Limb (tissue), 2 donors: Measurements from ENCODE around the gene HUS1.
"Not testable (repeated sequence)": the region's sequence is repeated elsewhere in the genome, so short reads cannot be mapped to it uniquely, and the experiment has no call there.

Source experiments
- DNase-seq, 2 donors: peaks; one replicate each; pipeline ENCODE4 v3.0.0-alpha.2; 2016; ENCODE audit errors: extremely low spot score in 2 of 2

The HUS1 gene

DNA sequence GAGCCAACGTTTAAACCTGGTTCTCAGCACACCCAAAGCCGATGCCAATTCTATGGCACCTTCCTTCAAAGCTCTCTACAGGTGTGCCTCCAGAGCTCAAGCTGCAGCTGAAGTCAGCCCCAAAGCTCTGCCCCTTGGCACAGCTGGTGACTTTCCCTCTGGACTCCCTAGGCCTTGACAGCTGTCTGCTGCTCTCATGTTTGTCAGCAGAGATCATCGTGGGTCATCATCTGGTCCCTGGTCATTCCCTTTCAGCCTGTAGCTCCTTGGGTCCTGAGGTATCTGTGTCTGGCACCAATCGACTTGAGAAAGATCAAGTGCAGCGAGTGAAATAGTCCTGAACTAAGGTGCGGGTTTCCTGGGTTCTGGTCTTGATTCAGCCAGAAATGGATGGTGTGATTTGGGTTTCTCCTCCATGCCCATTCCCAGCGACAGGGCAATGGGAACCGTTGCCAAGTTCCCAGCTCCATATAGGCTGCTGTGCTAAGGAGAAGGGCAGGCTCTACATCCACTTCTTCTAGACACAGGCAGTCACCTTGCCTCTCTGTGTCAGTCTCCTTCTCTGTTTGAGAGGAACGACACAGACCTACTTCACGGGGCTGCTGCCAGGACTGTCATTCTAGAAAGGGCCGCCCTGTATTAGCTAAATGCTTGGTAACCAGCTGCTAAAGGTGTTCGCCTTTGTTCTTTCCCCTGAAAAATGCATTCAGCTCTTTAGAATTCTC, 34.7 kb downstream of the HUS1 start:
- DNase-seq, result no peak

DNA sequence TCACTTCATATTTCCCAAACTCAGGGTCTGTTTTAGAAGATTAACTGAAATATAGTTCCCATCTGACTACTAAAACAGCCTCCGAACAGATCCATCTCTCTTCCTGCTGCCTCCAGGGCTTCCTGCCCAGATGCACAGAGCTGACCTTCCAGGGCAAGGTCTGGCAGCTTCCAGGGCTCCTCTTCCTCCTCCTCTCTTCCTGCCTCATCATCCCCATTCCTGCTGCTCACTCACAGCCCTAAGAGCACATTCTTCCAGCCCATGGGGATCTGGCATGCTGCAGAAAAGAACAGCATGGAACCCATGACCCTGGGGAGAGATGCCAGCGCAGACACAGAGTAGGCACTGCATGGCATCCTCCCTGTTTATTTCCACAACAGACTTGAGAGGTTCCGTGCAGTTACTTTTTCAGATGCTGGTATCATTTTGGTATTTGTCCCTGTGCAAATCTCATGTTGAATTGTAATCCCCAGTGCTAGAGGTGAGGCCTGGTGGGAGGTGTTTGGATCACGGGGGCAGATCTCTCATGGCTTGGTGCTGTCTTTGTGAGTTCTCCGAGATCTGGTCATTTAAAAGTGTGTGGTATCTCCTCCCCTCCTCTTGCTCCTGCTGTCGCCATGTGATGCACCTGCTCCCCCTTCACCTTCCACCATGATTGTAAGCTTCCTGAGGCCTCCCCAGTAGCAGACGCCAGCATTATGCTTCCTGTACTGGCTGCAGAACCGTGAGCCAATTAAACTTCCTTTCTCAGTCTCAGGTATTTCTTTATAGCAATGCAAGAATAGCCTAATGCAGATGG, 35.5 kb downstream of the HUS1 start:
- no peak for DNase-seq

DNA sequence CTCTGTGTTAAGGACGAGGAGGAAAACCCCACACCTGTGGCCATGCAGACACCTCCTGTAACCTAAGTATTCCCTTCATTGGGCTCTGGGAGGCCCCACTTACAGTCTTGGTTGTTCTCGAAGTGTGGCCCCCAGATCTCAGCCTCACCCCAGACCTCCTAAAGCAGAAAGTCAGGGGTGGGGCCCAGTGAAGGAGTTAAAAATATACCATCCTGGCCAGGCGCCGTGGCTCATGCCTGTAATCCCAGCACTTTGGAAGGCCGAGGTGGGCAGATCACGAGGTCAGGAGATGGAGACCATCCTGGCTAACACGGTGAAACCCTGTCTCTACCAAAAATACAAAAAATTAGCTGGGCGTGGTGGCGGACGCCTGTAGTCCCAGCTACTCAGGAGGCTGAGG, 36.8 kb downstream of the HUS1 start:
- not testable (repeated sequence) for DNase-seq

DNA sequence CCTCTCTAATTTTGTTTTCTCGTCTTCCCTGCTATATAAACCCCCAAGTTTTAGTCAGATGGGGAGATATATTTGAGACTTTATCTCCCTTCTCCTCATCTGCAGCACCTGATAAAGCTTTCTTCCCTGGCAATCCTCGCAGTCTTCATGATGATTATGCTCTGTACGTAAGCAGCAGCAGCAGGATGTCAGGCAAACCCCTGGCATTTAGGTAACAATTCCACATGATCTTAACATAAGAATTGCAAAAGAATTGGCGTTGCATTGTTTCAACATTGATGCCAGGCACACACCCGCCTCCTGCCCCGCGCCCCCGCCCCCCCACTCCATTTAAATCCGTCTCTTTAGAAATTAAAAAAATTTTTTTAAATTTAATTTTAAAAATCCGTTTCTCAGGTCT, 37.3 kb downstream of the HUS1 start:
- no peak for DNase-seq

DNA sequence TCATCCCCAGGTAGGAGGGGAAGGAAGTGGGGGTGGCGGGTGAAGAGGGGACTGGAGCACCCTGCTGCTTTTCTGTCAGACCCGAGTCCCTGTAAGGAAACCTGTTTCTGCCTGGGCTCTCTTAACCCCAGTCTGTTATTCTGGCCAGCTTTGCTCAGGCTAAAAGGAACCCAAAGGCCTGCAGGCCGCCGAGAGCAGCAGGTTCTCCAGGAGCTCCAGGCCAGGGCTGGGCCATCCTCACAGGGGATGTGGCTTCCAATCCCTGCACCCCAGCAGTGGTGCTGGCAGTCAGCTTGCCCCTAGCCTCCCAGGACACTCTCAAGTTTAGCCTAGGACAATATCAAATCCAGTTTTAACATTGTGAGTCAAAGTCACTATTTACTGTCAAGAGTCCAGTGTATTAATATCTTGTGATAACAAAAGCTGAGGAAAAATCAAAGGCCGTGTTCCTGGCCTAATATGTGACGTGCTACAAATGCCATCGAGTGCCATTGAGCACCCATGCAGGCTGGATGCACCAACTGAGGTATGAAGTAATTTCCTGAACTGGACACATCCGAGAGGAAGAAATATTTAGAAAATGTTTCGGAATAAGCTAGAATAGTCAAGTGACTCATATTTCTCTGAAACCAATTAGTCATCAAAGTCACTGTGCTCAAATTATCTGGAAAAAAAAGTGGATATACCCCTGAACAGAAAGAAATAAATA, 38.1 kb downstream of the HUS1 start:
- DNase-seq, result no peak

DNA sequence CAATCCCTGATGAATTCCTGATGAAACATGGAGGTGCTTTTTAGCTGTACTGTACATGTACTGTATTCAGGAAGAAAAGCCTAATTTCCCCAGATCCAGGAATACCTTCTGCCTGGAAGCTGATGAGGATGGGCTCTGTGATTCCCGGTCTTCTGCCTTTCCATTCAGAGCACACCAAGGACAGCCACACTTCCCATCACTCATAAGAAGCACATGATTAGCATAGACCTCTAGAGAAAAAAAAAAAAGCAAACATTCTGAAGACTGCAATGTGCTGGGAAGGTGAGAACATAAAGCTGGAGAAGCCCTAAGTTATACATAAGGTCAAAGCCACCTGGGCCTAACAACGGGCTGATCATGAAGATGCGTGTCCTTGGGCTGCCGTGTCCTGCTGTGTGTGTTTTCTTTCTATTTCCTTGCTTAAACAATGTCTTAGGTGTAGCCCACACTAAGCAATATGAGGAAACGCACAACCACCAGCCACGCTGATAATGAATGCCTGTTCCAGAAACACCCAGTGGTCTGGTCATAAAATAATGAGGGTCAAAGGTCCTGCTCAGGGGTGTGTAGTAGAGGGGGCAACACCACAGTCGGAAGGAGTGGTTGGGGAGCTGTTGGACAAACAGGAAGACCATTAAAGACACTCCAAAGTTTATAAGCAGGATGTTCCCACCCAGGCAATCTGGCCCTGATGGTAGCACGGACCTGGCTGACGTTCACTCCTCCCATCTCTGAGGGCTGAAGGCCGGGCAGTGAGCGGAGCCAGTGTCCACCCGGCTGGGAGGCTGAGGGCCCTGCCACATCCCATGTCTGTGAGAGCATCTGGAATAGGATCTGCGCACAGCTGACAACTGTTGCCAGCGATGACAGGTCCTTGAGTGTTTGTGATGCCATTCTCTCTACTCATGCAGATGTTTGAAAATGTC, 39.1 kb downstream of the HUS1 start:
- DNase-seq, result no peak

DNA sequence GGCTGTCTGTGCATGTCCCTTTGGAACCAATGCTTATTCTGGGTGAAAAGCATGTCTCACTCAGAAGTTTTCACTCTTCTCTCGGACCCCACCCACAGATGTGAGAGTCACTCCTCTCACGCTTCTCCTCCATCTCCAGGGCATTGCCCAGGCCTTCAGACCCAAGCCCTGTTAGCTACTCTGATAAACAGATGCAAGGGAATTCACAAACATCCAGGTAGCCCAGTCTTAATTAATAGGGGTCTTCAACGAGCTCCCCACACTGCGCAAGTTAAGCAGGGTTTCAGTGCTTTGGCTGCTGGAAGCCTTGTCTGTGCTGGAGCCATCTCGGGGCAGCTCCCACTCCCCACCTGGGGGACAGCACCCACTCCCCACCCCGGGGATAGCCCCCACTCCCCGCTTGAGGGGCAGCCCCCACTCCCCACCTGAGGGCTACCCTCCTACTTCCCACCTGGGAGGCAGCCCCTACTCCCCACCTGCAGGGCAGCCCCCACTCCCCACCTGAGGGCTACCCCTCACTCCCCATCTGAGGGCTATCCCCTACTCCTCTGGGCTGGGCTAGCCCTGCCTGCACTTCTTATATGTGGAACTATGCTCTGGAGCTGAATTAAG, 39.9 kb downstream of the HUS1 start:
- DNase-seq, result no peak

DNA sequence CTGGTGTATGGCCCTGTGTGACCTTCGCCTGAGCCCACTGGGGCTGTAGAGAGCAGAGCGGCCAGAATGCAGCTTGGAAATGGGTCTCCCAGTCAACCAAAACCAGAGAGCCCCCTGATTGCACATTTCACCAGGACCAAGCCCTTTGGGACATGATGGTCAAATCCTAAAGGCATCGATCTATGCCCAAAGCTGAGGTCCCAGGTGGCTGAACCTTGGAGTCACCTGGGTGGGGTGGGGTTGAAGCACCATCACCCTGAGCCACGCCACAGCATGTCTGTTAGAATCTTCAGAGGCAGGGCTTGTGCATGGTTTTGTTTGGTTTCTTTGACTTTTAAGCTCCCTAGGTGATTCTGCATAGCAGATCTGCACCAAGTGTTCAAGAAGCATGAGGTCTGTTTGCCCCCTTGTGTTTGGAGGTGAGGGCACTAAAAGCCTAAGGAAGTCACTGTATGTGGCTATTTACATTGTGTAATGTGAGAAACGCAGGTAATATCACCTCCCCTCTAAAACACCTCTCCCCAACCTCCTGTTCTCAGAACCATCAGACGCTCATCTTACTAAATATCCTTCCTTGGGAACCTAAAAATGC, 40.7 kb downstream of the HUS1 start:
- DNase-seq, result no peak

DNA sequence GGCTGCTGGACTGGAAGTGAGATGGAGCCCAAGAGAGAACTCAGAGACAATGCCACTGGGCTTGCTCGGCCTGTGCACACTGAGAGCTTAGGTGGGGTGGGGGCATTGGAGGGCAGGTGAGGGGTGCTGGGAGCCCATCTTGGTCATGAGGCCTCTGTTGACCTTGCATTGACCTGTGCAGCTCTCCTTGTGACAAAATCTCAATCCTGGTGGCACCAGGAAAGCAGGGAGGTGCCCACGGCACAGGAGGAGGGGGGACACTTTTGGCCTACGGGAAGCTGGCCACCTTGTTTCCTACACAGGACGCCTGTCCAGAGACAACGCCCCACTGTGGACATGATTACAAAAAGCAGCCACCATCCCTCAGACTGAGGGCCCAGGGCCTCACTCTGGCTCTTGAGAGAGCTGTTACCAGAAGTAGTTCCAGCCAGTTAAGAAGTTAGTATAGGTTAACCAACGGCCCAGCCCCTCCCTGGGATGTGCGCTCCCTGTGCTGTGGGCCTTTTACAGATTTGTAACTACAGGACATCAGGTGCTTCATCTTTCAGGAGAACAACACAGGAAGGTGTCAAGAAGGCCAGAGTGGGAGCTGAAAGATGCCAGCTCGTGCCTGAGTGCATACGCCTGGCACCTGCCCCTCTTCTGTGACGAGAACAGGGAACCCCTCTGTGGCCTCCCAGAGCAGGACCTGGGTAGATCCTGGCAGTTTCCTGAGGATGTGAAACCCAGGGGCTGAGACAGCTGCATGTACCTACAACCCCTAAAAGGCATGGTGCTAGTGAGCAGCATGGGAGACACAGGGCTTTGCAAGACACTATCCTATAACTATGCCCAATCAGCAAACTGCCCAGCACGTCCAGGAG, 41.5 kb downstream of the HUS1 start:
- no peak for DNase-seq

DNA sequence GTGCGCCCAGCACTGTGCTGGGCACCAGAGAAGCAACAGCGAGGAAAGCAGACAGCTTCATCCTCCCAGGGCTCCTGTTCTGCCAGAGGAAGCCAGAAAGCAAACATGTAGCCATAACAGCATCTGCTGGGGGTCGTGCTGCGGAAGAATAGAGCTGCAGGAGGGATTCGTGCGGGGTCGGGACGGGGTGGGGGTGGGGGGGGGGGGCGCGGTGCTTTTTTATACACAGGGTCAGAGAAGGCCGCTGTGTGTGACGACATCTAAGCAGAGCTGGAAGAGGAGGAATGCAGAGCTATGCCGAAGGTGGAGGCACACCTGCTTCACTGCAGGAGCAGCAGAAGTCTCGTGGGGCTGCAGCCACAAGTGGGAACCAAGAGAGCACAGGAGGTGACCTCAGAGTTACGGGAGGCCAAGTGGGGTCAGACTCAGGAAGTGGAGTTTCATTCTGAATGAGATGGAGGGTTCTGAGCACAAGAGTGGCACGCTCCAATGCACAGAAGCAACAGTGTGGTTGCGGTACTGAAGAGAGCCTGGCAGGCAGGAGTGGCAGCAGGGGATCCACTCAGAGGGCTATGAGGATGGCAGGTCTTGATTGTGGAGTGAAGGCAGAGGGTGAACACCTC, 42.2 kb downstream of the HUS1 start:
- no peak for DNase-seq

DNA sequence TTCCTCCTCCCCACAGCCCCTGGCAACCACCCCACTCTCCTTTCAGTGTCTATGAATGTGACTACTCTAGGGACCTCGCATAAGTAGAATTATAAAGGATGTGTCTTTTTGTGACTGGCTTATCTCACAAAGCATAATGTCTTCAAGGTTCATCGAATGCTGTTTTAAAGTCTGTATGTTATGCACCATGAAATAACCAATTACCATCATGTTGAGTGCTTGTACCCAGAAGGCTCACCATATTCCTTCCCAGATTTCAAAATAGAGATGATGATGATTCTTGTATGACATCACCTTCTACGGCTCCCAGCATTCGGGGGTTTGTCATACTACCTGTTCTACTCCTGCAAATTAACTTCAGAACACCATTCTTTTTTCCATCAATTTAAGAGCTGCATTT, 43.1 kb downstream of the HUS1 start:
- DNase-seq, result no peak

DNA sequence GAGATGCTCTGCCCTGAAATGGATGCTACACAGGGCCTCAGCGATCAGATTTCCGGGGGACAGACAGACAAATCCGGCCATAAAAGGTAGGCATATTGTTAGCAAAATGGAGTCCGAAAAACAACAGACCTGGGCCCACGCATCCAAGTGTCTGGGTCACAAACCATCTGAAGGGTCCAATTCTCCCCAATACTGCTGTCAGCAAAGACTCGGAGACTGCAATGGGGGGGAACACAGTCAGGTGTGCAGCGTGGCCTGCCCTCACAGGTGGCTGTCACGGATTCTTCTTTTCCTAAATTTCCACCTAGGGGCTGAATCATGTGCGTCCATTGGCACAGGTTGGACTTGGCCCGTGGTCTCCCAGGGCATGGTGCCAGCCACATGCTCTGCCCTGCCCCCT, 44.1 kb downstream of the HUS1 start:
- no peak for DNase-seq

DNA sequence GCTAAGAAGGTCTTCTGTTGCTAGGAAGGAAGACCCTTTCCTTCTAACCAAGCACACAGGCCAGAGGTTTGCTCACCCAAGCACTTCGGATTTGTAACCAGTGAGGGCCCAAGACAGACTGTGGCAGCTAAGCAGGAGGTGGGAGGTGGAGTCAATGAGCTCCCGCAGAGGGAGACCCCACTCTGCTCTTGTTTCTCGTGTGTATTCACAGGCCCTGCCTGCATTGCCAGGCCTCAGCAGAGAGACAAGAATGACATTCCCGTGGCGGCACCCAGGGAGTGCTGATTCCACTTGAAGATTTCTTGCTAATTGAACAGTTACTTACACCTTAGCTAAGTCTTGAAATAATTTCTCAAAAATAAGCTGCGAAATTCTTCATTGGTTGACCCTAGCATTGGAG, 44.6 kb downstream of the HUS1 start:
- DNase-seq, result no peak

DNA sequence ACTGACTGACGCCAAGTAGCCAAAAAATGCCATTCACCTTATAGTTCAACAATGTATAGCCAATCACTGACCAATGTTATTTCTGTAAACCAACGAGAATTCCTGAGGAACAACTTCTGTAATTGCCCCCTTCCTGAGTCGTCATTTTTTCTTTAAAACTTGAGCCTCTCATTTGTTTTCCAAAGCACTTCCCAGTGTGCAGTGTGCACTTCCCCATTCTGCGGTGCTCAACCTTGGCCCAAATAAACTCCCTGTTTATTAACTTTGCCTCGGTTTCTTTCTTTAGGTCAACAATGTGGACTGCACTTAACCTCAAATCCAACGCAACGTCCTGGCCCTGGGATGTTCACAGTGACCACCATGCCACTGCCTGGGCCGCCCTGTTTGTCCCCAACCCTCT, 46.2 kb downstream of the HUS1 start:
- no peak for DNase-seq

DNA sequence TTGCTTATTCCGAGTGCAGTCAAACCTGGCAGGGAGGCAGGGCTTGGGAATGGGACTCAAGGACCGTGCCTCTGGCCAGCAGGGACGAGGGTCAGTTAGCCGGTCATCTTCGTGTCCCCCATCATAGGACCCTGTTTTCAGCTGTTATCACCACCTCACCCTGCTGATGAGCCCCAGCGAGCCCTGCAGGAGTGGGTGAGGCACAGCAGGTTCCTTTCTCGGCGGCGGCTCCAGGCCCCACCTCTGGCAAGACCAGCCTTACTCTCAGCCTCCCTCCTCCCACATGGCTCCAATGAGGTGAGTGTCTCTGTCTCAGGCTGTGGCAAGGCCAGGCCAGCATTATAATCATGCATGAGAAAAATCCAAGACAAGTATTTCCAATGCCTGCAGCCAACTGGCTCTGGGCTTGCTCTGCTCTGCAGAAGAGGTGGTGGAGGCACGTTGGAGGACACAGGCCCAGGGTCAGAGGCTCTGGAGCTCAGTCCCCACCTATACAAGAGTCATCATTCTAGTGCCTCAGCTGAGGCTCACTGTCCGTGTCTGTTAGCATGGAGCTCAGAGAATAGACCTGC, 46.9 kb downstream of the HUS1 start:
- no peak for DNase-seq

DNA sequence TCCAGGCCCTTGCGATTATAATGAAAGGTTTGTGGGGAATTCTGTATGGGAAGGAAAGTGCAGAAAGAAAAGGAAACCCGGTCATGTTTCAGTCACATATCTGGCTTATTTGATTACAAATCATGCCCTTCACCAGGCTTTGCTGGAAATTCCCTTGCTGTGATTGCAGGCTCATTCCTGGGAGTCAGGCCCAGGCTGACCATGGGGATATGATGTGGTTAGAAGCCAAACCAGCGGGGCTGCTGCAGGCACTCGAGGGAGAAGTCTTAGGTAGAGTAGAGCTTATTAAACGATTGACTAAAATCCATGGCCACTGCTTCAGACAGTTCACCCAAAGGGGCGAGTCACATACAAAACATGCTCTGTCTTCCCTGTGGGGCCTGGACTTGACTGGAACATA, 47.4 kb downstream of the HUS1 start:
- DNase-seq, result no peak

DNA sequence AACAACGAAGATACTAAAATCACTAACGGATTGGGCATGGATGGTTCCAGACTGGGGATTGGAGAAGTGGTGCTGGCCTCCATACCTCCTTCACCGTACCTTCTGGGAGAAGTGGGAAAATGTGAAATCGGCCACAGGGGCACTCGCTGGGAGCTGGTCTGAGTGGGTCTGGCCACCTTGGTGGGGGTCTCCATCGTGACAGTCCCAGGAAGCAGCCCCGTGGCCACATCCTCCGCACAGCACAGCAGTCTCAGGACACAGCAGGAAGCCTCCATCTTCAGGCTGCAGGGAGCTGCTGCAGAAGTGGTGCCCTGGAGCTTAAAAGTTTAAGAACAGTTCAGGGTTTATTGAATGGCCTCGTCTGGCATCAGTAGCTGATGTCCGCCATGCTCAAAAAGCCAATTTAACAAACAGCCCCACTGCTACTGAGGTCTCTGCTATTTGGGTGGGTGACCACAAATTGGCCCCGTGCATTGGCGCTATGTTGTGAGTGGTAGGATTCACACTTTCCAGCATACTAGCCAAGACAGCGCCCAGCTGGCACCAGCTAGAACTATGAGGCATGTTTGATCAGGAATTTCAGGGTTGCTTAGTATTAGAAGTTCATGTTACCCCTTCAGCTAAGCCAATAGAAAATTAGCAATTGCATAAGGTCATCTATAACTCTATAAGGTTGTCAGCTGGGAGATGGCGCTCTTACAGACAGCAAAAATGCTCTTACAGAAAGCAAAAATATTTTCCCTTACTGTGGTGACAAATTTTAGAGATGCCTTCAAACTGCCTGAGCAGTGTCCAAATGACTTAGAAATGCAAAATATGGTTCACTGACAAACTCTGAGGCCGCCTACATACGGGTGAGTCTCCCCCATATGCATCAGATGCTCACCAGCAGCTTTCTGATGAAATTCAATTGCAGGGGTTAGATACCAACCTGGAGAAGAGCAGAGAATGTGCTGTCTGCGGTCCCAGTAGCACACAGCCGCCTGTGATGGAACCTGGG, 48.1 kb downstream of the HUS1 start:
- peak in 1 of 2 donors; percentile 41 for DNase-seq

DNA sequence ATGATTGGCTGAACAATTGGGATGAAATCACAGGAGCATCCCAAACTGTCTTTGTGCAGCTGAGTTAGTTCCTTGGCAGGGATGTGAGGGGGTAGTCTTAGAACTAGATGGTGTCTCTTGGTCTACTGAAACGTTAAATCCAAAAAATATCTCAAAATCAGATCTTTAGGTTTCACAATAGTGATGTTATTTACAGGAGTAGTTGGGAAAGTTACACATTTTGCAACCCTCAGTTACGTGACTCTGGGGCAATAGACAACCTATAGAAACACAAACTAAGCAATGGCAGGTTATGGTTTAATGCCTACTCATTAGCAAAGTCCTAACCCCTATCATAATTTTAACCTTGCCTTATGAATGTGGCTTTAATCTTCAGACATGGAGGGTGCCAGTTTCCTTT, 55.1 kb downstream of the HUS1 start:
- DNase-seq, result no peak
